ENCODE measurements around the gene APOBEC3A.
A peak's percentile ranks its signal among the peaks of the same experiment; 100 is the strongest.

APOBEC3A gene

GRCh38 chr22:38957046-38957770 is at the start of gene APOBEC3A:
Gene APOBEC3A (plus strand): TSS chr22:38957609. CDS start chr22:38957692, 83 bp downstream.
- DNase-seq (ENCODE audit: low read depth): no peak

GRCh38 chr22:38907767-38908166 is 49.6 kb upstream of the APOBEC3A start:
- DNase-seq (ENCODE audit: low read depth): no peak

- no peak for DNase-seq (ENCODE audit: low read depth)
Measured at GRCh38 chr22:38911434-38911833, 46.0 kb upstream of the APOBEC3A start.

- no peak for DNase-seq (ENCODE audit: low read depth)
Measured at GRCh38 chr22:38919631-38920190, 37.7 kb upstream of the APOBEC3A start.

- DNase-seq (ENCODE audit: low read depth): no peak
Measured at GRCh38 chr22:38921120-38921519, 36.3 kb upstream of the APOBEC3A start.

- DNase-seq (ENCODE audit: low read depth): no peak
Measured at GRCh38 chr22:38921806-38922205, 35.6 kb upstream of the APOBEC3A start.

- DNase-seq (ENCODE audit: low read depth): no peak
Measured at GRCh38 chr22:38923463-38924346, 33.7 kb upstream of the APOBEC3A start.

GRCh38 chr22:38924347-38924952 is 33.0 kb upstream of the APOBEC3A start:
- no peak for DNase-seq (ENCODE audit: low read depth)

- DNase-seq (ENCODE audit: low read depth): no peak
Measured at GRCh38 chr22:38925571-38926041, 31.8 kb upstream of the APOBEC3A start.

GRCh38 chr22:38927033-38927781 is 30.2 kb upstream of the APOBEC3A start:
- peak; percentile 17 for DNase-seq (ENCODE audit: low read depth)

GRCh38 chr22:38930512-38930911 is 26.9 kb upstream of the APOBEC3A start:
- DNase-seq (ENCODE audit: low read depth): no peak

- DNase-seq (ENCODE audit: low read depth): no peak
Measured at GRCh38 chr22:38935023-38935422, 22.4 kb upstream of the APOBEC3A start.

GRCh38 chr22:38935616-38936015 is 21.8 kb upstream of the APOBEC3A start:
- no peak for DNase-seq (ENCODE audit: low read depth)

GRCh38 chr22:38936562-38936961 is 20.8 kb upstream of the APOBEC3A start:
- no peak for DNase-seq (ENCODE audit: low read depth)

- no peak for DNase-seq (ENCODE audit: low read depth)
Measured at GRCh38 chr22:38937036-38937435, 20.4 kb upstream of the APOBEC3A start.

GRCh38 chr22:38937541-38937940 is 19.9 kb upstream of the APOBEC3A start:
- DNase-seq (ENCODE audit: low read depth): no peak

- DNase-seq (ENCODE audit: low read depth): no peak
Measured at GRCh38 chr22:38938221-38938620, 19.2 kb upstream of the APOBEC3A start.

- no peak for DNase-seq (ENCODE audit: low read depth)
Measured at GRCh38 chr22:38938925-38939324, 18.5 kb upstream of the APOBEC3A start.

- DNase-seq (ENCODE audit: low read depth): no peak
Measured at GRCh38 chr22:38940811-38941384, 16.5 kb upstream of the APOBEC3A start.

GRCh38 chr22:38941488-38941987 is 15.9 kb upstream of the APOBEC3A start:
- peak; percentile 49 for DNase-seq (ENCODE audit: low read depth)

- DNase-seq (ENCODE audit: low read depth): no peak
Measured at GRCh38 chr22:38942702-38943101, 14.7 kb upstream of the APOBEC3A start.
